ENCODE results near the gene ZSCAN5B.

DNA sequence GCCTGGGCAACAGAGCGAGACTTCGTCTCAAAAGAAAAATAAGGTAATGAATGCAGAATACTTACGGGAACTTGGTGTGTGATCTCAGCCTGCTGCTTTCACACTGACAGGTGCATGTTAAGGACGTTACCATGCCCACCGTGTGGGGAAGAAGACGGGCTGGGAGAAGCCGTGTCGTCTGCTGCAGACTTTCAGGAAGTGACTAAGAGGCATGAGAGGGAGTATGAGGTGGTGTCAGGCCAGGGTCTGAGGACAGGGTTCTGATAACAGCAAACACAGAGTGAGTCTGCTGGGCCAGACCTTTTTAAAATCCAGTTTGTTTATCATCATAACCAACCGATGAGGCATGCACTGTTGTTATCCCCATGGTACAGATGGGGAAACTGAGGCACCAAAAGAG lies 35.3 kb downstream of the ZSCAN5B start:
- TF ChIP-seq CTCF (conservative IDR thresholded peaks at IDR 0.05 in 1 of 2, IDR thresholded peaks at IDR 0.05 in 1 of 2; ENCODE audit: low read depth in 1 of 2, low read length in 2 of 2) (no peak), EZH2 (IDR thresholded peaks at IDR 0.05; ENCODE audit: low read length, missing control alignments) (no peak)
